GM18505 (cell line): ENCODE results near the gene TSHZ2.
"Not testable (repeated sequence)": the region's sequence is repeated elsewhere in the genome, so short reads cannot be mapped to it uniquely, and the experiment has no call there.

Experiments used
- ATAC-seq: cut with Tn5 transposase; IDR thresholded peaks from one replicate; pipeline ENCODE4 v1.9.1; 2021; ENCODE audit not compliant: unreplicated experiment
- POLR2A ChIP-seq: IDR thresholded peaks from 4 replicates; pipeline ENCODE4 v1.6.1; 2011; ENCODE audit warnings: borderline replicate concordance; ENCODE audit not compliant: insufficient read depth, insufficient read length; ENCODE audit errors: extremely low read depth

The TSHZ2 gene

DNA sequence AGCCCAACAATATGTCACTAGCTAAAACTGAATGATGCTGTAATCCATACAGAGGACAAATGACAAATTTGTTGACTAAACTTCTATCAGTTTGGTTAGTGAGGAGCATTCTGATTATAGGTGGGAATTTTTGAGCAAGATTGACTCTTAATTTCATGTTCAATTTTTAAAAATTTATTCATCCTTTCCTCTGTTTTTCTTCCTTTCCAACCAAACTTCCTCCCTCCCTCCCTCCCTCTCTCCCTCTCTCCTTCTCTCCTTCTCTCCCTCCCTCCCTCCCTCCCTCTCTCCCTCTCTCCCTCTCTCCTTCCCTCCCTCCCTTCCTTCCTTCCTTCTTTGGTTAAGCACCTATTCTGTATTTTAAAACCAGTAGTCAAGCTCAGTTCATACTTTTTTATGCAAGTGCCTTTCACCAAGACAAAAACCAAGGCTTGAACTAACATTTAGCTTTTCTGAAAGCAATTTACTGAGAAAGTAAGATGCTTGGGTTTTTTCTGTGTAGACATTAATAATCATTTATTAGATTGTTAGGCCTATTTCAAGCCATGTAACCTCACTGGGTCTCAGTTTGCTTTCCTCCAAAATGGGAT lies 112.3 kb downstream of the TSHZ2 start:
- no peak for TF ChIP-seq POLR2A
- no peak for ATAC-seq

DNA sequence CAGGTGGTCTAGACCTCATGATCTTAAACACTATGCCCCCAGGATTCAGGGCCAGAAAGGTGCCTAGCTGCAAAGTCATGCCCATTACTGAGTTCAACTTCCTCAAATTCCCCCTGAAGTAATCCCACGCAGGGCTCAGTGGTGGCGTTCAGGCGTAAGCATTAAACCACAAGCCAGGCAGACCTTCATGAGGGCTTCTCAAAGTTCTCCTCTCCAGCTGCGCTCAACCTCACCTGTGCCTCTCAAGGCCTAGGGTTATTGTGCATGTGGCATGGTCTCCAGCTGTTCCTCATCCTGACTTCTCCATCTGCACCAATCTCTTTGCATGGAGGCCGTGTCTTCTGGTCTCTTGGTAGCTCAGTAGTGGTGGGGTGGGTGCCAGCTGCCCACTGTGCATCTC lies 113.6 kb downstream of the TSHZ2 start:
- ATAC-seq, result no peak
- TF ChIP-seq POLR2A, result no peak

DNA sequence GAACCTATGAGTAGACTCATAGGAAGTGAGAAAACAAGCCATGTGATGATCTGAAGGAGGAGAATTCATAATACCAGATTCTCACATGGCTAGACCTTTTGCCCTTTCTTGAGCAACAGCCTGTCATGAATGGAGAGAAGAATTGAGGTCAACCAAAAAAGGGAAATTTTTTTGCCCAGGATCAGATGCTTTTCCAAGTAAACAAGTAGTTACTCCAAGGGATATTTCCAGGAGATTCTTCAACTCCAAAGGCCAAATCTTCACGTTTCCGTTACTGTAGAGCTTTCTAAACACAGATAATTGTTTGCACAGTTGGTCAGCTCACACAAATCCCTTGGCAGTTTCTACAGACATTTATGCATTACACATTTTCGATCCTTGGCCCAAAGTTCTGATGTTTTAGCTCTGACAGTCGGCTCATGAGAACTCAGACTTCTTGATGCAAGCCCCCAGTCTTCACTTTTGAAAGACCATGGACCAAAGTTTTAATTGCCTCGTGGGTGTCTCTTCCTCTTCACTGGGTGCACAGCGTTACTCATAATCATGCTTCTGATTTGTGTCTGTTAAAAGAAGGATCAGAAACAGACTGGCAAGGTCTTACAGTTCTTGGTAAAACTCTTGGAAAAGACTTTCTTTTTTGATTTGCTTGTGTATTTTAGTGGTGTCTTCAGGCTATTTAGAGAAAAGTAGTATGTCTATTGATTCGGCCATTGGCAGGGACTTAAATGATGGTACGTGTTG lies 115.0 kb downstream of the TSHZ2 start:
- TF ChIP-seq POLR2A, result no peak
- ATAC-seq, result no peak

DNA sequence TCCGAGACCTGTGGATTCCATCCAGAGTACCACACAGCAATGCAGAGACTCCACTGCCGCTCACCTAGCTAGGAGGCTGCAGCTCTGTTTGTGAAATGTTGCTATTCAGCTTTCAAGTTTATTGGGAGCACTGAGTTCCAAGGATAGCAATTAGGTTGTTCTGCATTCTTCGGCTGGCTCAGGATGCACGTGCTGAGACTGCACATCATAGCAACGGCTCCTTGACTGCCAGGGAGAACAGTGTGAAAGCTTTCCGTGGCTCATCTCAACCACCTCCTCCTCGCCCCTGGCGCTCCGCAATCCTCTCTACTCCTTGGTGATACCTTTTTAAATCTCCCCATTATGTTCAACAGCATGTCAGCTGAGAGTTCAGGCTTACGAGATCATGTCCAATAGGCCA lies 116.6 kb downstream of the TSHZ2 start:
- no peak for TF ChIP-seq POLR2A
- ATAC-seq, result no peak

DNA sequence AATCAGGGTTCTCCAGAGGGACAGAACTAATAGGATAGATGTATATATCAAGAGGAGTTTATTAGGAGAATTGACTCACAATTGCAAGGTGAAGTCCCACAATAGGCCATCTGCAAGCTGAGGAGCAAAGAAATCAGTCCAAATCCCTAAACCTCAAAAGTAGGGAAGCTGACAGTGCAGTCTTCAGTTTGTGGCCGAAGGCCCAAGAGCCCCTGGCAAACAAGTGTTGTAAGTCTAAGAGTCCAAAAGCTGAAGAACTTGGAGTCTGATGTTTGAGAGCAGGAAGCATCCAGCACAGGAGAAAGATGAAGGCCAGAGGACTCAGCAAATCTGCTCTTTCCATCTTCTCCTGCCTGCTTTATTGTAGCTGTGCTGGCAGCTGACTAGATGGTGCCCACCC lies 117.7 kb downstream of the TSHZ2 start:
- ATAC-seq, result not testable (repeated sequence)

DNA sequence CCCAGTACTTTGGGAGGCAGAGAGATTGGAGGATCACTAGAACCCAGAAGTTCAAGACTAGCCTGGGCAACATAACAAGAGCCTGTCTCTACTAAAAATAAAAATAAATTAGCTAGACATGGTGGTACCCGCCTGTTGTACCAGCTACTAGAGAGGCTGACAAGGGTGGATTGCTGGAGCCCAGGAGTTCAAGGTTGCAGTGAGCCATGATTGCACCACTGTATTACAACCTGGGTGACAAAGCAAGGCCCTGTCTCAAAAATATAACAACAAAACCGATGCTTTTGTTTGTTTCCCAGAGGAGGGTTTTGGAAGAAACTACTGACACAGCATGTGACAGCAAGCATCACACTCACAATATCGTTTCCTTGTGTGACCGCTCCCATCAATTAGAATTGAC lies 119.6 kb downstream of the TSHZ2 start:
- no peak for ATAC-seq
- no peak for TF ChIP-seq POLR2A

DNA sequence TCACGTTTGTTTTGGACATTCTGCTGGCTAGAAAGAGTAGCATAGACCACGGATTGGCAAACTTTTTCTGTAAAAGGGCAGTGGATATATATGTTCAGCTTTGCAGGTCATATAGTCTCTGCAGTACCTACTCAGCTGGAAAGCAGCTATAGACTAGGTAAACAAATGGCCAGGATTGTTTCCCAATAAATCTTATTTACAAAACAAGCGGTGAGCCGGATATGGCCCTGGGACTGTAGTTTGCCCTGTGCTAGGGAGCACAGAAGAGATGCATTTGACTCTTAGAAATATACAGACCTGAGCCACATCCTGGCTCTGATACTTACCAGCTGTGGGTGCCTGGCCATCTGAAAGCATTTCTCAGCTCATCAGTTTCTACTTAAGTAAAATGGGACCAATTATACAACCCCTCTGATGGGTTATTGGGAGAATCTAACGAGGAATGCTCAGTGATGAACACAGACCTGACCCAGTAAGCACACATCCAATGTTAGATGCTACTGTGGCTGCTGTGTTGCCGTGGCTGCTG lies 120.7 kb downstream of the TSHZ2 start:
- no peak for TF ChIP-seq POLR2A
- ATAC-seq, result no peak

DNA sequence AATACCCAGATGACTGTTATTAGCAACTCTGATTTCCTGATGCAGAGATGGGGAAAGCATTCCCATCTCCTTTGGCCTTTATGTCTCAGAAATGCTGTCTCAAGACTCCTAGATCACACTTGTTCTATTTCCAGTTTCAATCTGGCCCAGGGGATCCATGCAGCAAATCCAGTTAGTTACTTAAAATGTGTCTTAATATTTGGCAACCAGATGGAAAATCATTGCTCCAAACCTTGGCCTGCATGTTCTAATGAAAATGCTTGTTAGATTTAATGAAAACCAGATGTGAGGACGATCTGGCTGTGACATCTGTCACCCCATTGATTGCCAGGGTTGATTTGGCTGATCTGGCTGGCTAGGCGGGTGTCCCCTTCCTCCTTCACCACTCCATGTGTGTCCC lies 125.2 kb downstream of the TSHZ2 start:
- no peak for ATAC-seq
- no peak for TF ChIP-seq POLR2A

DNA sequence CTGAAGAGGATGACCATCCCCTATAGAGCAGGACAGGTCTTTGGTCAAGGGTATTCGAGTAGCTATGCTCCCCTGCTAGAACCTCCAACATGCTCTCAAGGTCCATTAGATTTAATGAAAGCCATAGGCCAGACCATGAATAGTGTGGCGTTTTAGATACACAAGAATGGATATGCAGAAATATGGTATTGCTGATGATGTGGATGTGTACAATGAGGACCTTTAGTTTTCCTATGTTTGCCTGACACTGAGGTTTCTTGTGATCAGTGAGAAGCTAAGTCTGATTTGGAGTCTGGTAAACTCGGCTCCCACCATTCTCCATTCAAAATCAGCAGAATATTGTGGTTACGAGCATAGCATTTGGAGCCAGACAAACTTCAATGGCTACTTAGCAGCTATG lies 125.6 kb downstream of the TSHZ2 start:
- no peak for TF ChIP-seq POLR2A
- ATAC-seq, result no peak

DNA sequence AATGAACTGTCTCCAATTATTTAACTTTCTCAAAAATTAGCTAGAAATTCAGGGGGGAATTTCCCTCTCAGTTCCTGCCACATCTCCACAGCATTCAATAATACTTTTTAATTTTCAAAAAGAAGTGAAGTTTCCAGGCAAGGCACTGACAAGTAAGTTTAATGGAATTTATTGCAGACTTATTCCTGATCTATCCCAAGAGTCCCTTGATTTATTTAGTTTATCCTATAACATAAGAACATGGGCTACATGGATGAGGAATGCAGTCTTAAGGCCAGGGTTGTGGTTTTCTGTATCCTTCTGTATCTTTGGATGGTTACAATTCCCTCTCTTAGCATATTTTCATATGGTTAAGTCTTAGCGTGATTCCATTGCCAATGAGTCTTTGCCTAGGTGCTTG lies 126.5 kb downstream of the TSHZ2 start:
- ATAC-seq, result no peak
- no peak for TF ChIP-seq POLR2A

DNA sequence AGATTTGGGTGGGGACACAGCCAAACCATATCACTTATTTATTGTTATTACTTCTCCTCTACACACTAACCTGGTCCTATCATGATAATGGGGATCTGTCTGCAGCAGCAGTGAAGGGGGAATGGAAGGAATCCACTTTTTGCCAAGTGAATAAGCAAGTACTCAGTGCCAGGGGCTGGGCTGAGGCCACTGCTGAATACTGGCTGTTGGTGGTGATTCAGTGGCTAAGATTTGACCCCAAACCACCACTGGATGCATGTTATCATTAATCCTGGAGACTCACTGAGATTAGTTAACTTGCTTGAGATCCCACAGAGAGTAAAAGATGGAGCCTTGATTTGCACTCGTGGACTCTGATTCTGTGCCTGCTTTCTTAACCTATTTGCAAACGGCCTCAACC lies 127.7 kb downstream of the TSHZ2 start:
- no peak for TF ChIP-seq POLR2A
- ATAC-seq, result no peak

DNA sequence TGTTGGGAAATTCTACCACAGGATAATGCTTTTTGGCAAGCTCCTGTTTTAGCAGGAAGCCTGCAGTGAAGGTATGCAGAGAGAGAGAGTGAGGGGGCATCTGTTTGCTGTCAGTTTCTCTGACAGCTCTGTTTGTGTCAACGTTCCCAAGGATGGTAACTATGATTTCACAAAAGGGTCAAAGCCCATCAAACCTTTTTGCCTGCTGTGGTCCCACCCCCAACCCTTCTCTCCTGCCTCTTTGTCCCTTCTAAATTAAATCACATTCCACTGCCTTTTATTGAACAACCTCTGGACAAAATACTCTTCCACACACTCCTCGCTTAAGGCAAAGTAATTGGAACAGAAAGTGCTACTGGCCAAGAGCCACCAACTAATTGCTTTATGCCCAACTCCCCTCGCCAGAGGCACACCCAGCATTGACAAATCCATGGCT lies 128.3 kb downstream of the TSHZ2 start:
- ATAC-seq, result no peak
- no peak for TF ChIP-seq POLR2A

DNA sequence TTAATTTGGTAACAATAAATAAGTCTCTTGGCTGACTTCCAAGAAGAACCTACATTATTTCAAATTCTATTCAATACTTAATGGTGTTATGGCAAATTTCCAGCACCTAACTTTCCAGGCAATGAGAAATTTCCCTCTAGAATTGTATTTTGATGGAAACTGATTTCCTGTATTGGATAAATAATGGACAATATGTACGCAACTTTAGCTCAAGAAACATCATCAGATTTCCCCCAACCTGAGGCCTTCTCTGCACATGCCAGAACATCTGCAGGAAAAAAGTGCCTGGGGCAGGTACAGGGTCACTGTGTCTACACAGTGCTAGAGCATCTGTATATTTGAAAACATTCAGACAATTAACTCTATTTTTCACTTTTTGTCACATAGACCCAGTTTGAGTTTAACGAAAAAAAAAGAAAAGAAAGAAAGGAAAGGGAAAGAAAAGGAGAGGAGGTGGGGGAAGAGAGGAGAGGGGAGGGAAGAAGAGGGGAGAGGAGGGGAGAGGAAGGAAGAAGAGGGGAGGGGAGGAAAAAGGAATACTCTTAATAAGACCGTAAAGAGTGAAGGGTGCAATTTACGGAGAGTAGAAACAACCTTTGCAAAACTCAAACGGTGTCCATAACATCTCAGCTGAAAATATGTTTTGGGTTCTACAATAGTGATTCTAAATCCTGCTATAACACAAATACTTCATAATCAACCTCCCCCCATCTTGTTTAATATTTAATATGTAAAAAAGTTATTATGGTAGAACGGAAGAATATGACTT lies 130.0 kb downstream of the TSHZ2 start:
- TF ChIP-seq POLR2A, result no peak
- no peak for ATAC-seq

DNA sequence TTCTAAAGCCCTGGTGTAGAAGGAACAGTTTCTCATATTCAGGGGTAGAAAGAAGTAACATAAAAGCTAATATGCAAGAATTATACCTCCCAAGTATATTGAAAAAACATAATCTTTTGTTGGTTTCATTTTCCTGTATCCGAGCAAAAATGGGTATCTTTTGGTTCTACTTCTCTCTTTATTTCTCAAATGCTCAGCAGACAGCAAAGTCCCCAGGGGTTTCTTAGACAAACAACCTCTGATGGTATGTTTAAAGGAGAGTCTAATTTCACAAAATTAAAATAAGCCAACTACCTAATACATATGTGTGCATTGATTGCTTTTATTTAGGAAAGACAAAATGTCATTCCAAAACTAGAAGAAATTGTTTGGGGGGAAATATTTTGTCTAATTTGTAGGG lies 131.0 kb downstream of the TSHZ2 start:
- no peak for TF ChIP-seq POLR2A
- no peak for ATAC-seq
